Measurements from ENCODE around the gene NAT16. TPM values are rescaled to one million over a fixed set of nuclear protein-coding genes. Genes with fewer than 3 reads are reported as not detected.

Gene NAT16
- total and polyA plus RNA-seq, 10 of the 15 experiments (the other 5 are each of a cell fraction or from before 2014, with no cell fraction given) = not detected

DNA sequence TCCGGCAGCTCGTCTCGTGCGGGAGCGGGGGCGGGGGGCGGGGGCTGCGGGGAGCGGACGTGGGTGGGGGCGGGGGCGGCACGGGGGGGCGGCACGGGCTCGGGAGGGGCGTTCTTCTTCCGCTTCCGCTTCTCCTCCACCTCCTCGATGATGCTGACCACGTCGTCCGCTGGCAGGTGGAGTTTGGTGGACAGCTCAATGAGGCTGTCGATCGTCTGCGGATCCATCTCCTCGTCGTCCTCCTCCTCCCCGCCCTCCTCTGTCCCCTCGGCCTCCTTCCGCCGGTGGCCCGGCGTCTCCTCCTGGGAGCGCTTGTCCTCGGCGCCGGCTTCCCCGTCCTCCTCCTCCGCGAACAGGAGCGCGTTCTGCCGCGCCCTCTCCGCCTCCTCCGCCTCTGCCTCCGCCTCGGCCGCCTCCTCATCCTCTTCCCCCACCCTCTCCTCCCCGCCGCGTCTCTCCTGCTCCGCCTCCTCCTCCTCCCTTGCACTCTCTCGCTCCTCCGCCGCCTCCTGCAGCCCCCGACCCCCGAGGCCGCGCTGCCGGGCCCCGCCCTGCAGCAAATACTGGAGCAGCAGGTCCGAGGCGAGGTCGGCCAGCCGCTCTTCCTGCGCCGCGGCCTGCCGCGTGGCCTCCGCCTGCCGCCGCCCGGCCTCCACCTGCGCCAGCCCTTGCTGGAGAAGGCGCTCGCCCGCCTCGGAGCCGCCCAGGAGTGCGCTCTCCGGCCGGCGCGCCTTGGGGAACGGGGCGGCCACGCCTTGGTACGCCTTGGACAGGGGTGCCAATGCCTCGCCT, 16.6 kb downstream of the NAT16 start:
- Histone ChIP-seq H3K9ac (ENCODE audit: control insufficient read depth, insufficient read depth, low read length) (no peak overlapping the region), H3K27me3 (replicated peaks in 1 of 2; ENCODE audit: control insufficient read depth in 2 of 2, insufficient read depth in 2 of 2, low read length in 1 of 2) (peaks cover 8 to 22% of the 10 kb centered on the region in 2 experiments; a peak in 3 of 4 replicates), H3K4me3 (peak overlapping the region; percentile 55; the same call in 1 of the 2 replicates), H2AFZ (ENCODE audit: control insufficient read depth, low read depth, low read length) (peak overlapping the region; percentile 15; the same call in 1 of the 2 replicates), H3K36me3 (ENCODE audit: control insufficient read depth in 2 of 2, insufficient read depth in 2 of 2, low read length in 1 of 2) (peaks cover 0 to 6% of the 10 kb centered on the region in 2 experiments; a peak in 3 of 4 replicates), H3K4me1 (ENCODE audit: control insufficient read depth, insufficient read depth, low read length) (peaks cover 4% of the 10 kb centered on the region), H3K9me3 (replicated peaks; ENCODE audit: control insufficient read depth, insufficient read depth, low read length) (no peaks in the 10 kb centered on the region; the same call in 2 of the 3 replicates), H3K4me2 (ENCODE audit: control insufficient read depth, insufficient read depth) (peak overlapping the region; percentile 60), H4K20me1 (ENCODE audit: control insufficient read depth, insufficient read depth) (no peaks in the 10 kb centered on the region), H3K27ac (ENCODE audit: control insufficient read depth, insufficient read depth) (no peak overlapping the region), H3K79me2 (ENCODE audit: control insufficient read depth, insufficient read depth, low read length) (no peaks in the 10 kb centered on the region)
- intact Hi-C loops (cut with micrococcal nuclease; ENCODE audit: unreplicated experiment) = no loop called here
- POLR2A ChIA-PET = interaction anchor here (0.8 kb wide), 1 partner anchor 29 kb away, joined by 3 read pairs; no protein-coding TSS in a partner anchor
- no TSS peak for BruUV-seq (replicated peaks)
- peak; percentile 31 for FAIRE-seq
- DNase-seq (ENCODE audit: low read depth, low spot score) = no peak
- SMC1A ChIA-PET (ENCODE audit: uncharacterized antibody, unreplicated experiment) = no interaction called here
- RAD21 ChIA-PET (ENCODE audit: unreplicated experiment) = no interaction called here
- 3% methylated on average over 31 of the region's 92 CpGs for WGBS (ENCODE audit: insufficient coverage, insufficient replicate concordance, low lambda C conversion rate, missing lambda C conversion rate)
- ATAC-seq = peak; percentile 40
- CTCF ChIA-PET = interaction anchor here (0.8 to 2.3 kb wide), 2 partner anchors 20 to 23 kb away, joined by 4 to 11 read pairs; no protein-coding TSS in a partner anchor
- in situ Hi-C loops (cut with MboI) = no loop called here
- TF ChIP-seq JUND (IDR thresholded peaks at IDR 0.05; ENCODE audit: low read depth, low read length) = no peak
- no peak for TF ChIP-seq CREM (IDR thresholded peaks at IDR 0.05; ENCODE audit: low read depth)
- TF ChIP-seq GATAD2B (conservative IDR thresholded peaks at IDR 0.05; ENCODE audit: low read depth) = no peak
- TF ChIP-seq, protein P1, sequence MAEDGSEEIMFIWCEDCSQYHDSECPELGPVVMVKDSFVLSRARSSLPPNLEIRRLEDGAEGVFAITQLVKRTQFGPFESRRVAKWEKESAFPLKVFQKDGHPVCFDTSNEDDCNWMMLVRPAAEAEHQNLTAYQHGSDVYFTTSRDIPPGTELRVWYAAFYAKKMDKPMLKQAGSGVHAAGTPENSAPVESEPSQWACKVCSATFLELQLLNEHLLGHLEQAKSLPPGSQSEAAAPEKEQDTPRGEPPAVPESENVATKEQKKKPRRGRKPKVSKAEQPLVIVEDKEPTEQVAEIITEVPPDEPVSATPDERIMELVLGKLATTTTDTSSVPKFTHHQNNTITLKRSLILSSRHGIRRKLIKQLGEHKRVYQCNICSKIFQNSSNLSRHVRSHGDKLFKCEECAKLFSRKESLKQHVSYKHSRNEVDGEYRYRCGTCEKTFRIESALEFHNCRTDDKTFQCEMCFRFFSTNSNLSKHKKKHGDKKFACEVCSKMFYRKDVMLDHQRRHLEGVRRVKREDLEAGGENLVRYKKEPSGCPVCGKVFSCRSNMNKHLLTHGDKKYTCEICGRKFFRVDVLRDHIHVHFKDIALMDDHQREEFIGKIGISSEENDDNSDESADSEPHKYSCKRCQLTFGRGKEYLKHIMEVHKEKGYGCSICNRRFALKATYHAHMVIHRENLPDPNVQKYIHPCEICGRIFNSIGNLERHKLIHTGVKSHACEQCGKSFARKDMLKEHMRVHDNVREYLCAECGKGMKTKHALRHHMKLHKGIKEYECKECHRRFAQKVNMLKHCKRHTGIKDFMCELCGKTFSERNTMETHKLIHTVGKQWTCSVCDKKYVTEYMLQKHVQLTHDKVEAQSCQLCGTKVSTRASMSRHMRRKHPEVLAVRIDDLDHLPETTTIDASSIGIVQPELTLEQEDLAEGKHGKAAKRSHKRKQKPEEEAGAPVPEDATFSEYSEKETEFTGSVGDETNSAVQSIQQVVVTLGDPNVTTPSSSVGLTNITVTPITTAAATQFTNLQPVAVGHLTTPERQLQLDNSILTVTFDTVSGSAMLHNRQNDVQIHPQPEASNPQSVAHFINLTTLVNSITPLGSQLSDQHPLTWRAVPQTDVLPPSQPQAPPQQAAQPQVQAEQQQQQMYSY (CRISPR knock-in tag; IDR thresholded peaks at IDR 0.05) = no peak
- TF ChIP-seq NR2C2 (IDR thresholded peaks at IDR 0.05; ENCODE audit: borderline replicate concordance, control insufficient read depth, insufficient read length, low read depth) = no peak
- TF ChIP-seq, protein P2, sequence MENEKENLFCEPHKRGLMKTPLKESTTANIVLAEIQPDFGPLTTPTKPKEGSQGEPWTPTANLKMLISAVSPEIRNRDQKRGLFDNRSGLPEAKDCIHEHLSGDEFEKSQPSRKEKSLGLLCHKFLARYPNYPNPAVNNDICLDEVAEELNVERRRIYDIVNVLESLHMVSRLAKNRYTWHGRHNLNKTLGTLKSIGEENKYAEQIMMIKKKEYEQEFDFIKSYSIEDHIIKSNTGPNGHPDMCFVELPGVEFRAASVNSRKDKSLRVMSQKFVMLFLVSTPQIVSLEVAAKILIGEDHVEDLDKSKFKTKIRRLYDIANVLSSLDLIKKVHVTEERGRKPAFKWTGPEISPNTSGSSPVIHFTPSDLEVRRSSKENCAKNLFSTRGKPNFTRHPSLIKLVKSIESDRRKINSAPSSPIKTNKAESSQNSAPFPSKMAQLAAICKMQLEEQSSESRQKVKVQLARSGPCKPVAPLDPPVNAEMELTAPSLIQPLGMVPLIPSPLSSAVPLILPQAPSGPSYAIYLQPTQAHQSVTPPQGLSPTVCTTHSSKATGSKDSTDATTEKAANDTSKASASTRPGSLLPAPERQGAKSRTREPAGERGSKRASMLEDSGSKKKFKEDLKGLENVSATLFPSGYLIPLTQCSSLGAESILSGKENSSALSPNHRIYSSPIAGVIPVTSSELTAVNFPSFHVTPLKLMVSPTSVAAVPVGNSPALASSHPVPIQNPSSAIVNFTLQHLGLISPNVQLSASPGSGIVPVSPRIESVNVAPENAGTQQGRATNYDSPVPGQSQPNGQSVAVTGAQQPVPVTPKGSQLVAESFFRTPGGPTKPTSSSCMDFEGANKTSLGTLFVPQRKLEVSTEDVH (IDR thresholded peaks at IDR 0.05; ENCODE audit: low read depth, partially characterized antibody) = no peak
- TF ChIP-seq, protein P3, sequence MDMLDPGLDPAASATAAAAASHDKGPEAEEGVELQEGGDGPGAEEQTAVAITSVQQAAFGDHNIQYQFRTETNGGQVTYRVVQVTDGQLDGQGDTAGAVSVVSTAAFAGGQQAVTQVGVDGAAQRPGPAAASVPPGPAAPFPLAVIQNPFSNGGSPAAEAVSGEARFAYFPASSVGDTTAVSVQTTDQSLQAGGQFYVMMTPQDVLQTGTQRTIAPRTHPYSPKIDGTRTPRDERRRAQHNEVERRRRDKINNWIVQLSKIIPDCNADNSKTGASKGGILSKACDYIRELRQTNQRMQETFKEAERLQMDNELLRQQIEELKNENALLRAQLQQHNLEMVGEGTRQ (IDR thresholded peaks at IDR 0.05; ENCODE audit: borderline replicate concordance, low read depth, low read length) = no peak
- no peak for TF ChIP-seq ZNF622 (IDR thresholded peaks at IDR 0.05)
- no peak for TF ChIP-seq ZSCAN29 (IDR thresholded peaks at IDR 0.05)
- TF ChIP-seq ATF7 (IDR thresholded peaks at IDR 0.05; ENCODE audit: low read depth) = no peak
- TF ChIP-seq JUNB (IDR thresholded peaks at IDR 0.05) = no peak
- TF ChIP-seq, protein P4, sequence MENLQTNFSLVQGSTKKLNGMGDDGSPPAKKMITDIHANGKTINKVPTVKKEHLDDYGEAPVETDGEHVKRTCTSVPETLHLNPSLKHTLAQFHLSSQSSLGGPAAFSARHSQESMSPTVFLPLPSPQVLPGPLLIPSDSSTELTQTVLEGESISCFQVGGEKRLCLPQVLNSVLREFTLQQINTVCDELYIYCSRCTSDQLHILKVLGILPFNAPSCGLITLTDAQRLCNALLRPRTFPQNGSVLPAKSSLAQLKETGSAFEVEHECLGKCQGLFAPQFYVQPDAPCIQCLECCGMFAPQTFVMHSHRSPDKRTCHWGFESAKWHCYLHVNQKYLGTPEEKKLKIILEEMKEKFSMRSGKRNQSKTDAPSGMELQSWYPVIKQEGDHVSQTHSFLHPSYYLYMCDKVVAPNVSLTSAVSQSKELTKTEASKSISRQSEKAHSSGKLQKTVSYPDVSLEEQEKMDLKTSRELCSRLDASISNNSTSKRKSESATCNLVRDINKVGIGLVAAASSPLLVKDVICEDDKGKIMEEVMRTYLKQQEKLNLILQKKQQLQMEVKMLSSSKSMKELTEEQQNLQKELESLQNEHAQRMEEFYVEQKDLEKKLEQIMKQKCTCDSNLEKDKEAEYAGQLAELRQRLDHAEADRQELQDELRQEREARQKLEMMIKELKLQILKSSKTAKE (IDR thresholded peaks at IDR 0.05; ENCODE audit: low read depth, poor library complexity, severe bottlenecking) = no peak
- TF ChIP-seq KLF5 (IDR thresholded peaks at IDR 0.05; ENCODE audit: partially characterized antibody) = no peak

Measured in GM12878 (cell line).